GM21723 (cell line): ENCODE results near the gene GNAI3.

ENCODE experiments used
- ATAC-seq: cut with Tn5 transposase; IDR thresholded peaks from one replicate; pipeline ENCODE4 v1.9.1; 2021; ENCODE audit warnings: mild to moderate bottlenecking, moderate library complexity; ENCODE audit not compliant: unreplicated experiment

GNAI3 gene

GRCh38 chr1:109523706-109524105 is 24.7 kb upstream of the GNAI3 start:
- ATAC-seq: no peak

GRCh38 chr1:109527098-109527811 is 21.2 kb upstream of the GNAI3 start:
- peak; percentile 61 for ATAC-seq

- no peak for ATAC-seq
Measured at GRCh38 chr1:109527846-109528695, 20.3 kb upstream of the GNAI3 start.

GRCh38 chr1:109528712-109529111 is 19.7 kb upstream of the GNAI3 start:
- no peak for ATAC-seq

- no peak for ATAC-seq
Measured at GRCh38 chr1:109529881-109530456, 18.4 kb upstream of the GNAI3 start.

GRCh38 chr1:109530457-109531087 is 17.8 kb upstream of the GNAI3 start:
- ATAC-seq: no peak

- ATAC-seq: no peak
Measured at GRCh38 chr1:109531380-109531779, 17.0 kb upstream of the GNAI3 start.

GRCh38 chr1:109531826-109532364 is 16.5 kb upstream of the GNAI3 start:
- ATAC-seq: no peak

GRCh38 chr1:109532365-109533136 is 15.9 kb upstream of the GNAI3 start:
- peak; percentile 78 for ATAC-seq

GRCh38 chr1:109534307-109534858 is 14.0 kb upstream of the GNAI3 start:
- ATAC-seq: no peak

- no peak for ATAC-seq
Measured at GRCh38 chr1:109535481-109535880, 12.9 kb upstream of the GNAI3 start.

GRCh38 chr1:109535971-109536491 is 12.4 kb upstream of the GNAI3 start:
- no peak for ATAC-seq

GRCh38 chr1:109537450-109538178 is 10.8 kb upstream of the GNAI3 start:
- no peak for ATAC-seq

- no peak for ATAC-seq
Measured at GRCh38 chr1:109538827-109539555, 9.4 kb upstream of the GNAI3 start.

GRCh38 chr1:109539676-109540075 is 8.7 kb upstream of the GNAI3 start, which contains the start of gene GPR61:
GPR61 (plus strand) TSS chr1:109539872; CDS start chr1:109543023, 3,151 bp downstream.
- ATAC-seq: no peak

GRCh38 chr1:109541102-109541501 is 7.3 kb upstream of the GNAI3 start:
- no peak for ATAC-seq

GRCh38 chr1:109542657-109543056 is 5.8 kb upstream of the GNAI3 start:
- ATAC-seq: no peak

- ATAC-seq: no peak
Measured at GRCh38 chr1:109543283-109543987, 5.0 kb upstream of the GNAI3 start.
